ENCODE results near the gene ZFAND2A.
"Not testable (repeated sequence)": the region's sequence is repeated elsewhere in the genome, so short reads cannot be mapped to it uniquely, and the experiment has no call there.

ZFAND2A gene, protein sequence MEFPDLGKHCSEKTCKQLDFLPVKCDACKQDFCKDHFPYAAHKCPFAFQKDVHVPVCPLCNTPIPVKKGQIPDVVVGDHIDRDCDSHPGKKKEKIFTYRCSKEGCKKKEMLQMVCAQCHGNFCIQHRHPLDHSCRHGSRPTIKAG

DNA sequence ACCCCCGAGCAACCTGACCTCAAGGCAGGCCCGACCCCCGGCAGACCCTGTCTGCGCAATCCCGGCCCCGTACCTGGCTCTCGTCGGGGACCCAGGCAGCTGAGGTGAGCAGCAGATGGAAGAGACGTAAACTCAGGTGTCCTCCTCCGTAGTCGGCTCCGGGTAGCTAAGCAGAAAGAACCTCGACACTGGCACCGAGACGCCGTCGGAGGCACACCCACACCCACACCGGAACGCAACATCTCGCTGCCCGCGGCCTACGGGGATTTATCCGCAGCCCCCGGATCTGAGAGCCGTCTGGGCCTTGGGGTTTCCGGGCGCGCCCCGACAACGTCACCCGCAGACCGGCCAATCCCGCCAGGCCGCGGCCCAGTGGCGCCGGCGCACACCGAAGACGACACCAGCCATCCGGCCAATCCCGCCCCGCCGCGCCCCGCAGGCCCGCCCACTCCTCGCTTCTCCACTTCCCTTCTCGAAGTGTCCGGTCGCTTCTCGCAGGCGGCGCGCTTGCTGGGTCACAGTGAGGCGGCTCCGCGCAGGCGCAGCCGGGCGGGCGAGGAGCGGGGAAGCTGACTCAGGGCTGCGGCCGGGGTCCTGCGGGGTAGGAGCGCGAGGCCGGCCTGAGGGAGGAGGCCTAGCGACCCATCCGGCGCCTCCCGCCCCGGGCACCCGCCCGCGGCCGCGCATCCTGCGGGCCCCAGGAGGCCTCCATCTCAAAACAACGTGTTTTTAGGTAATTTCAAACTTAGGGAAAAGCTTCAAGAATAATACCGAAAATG, at the start of gene ZFAND2A:
Gene ZFAND2A (minus strand): TSS at position 306 of the 779 bp plus-strand sequence. CDS start 1,984 bp downstream, outside the sequence.
- H3K9me3 Mint-ChIP-seq = no peaks in the 10 kb centered on the region
- peak; percentile 100 for DNase-seq (ENCODE audit: low spot score)
- H3K4me1 Mint-ChIP-seq (ENCODE audit: low read depth) = peaks cover 19% of the 10 kb centered on the region
- H3K27me3 Mint-ChIP-seq (ENCODE audit: low read depth) = no peaks in the 10 kb centered on the region
- peak within 1 kb of the TSS; percentile 91 for H3K27ac Mint-ChIP-seq
- peaks cover 24% of the 10 kb centered on the region for H3K36me3 Mint-ChIP-seq (ENCODE audit: low read depth)
- H3K4me3 Mint-ChIP-seq = peak within 1 kb of the TSS; percentile 91

DNA sequence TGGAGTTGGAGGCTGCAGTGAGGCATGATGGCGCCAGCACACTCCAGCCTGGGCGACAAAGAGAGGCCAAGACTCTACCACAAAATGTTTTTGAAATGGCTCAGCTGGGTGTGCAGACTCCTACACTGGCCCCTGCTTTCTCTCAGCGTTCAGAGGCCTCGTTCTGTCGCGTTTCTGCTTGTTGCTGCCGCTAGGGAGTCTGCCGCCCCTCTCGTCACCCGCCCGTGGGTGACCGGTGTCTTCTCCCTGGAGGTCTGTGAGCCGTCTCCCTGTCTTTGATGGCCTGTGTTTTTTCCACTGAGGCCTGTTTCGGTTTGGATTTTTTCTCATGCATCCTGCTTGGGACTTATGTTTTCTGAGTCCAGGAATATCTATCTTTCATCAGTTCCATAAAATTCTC, 49.1 kb upstream of the ZFAND2A start:
- no peak for DNase-seq (ENCODE audit: low spot score)
- H3K36me3 Mint-ChIP-seq (ENCODE audit: low read depth) = no peaks in the 10 kb centered on the region
- H3K4me3 Mint-ChIP-seq = no peak overlapping the region
- H3K9me3 Mint-ChIP-seq = no peaks in the 10 kb centered on the region
- H3K4me1 Mint-ChIP-seq (ENCODE audit: low read depth) = no peaks in the 10 kb centered on the region
- peaks cover 18% of the 10 kb centered on the region for H3K27me3 Mint-ChIP-seq (ENCODE audit: low read depth)
- no peak overlapping the region for H3K27ac Mint-ChIP-seq

DNA sequence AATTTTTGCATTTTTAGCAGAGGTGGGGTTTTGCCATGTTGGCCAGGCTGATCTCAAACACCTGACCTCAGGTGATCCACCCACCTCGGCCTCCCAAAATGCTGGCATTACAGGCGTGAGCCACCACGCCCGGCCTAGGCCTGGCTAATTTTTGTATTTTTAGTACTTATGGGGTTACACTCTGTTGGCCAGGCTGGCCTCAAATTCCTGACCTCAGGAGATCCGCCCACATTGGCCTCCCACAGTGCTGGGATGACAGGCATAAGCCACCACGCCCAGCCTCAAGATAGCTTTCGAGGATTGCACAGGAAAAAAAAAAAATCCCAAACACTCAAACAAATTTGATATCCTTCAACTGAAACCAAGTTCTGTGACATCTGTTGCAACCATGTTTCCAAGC, 45.7 kb upstream of the ZFAND2A start:
- not testable (repeated sequence) for H3K27ac Mint-ChIP-seq

DNA sequence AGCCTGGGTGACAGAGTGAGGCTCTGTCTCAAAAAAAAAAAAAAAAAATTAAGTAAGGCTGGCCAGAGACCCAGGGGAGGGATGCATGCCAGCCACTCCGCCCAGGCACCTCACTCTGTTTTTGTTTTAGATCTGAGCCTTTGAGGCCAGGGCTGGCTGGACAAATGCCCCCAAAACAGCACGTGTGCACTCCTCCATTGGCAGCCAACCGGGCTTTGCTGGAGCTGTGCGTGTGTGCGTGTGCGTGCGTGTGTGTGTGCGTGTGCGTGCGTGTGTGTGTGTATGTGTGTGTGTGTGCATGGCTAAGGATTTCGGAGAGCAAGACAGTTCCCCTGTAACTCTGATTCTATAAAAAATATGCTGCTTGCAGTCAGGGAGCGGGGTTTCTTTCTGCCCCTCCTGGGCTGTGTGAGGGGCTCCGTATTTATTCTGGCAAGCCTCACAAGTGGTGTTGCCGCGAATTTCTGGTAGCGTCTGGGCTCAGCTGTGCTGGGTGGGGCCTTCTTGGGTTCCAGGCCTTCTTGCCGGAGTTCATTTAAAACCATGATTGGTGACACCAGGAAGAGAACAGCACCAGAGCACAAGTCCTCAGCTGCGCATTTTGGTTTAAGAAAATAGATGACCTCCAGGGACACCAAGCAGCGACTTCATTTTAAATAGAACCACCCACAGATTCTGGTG, 44.6 kb upstream of the ZFAND2A start:
- no peak overlapping the region for H3K4me3 Mint-ChIP-seq
- H3K36me3 Mint-ChIP-seq (ENCODE audit: low read depth) = no peaks in the 10 kb centered on the region
- no peaks in the 10 kb centered on the region for H3K4me1 Mint-ChIP-seq (ENCODE audit: low read depth)
- no peak overlapping the region for H3K27ac Mint-ChIP-seq
- no peaks in the 10 kb centered on the region for H3K9me3 Mint-ChIP-seq
- H3K27me3 Mint-ChIP-seq (ENCODE audit: low read depth) = peaks cover 6% of the 10 kb centered on the region
- no peak for DNase-seq (ENCODE audit: low spot score)

More for the DNA sequence above, 45.7 kb upstream of the ZFAND2A start:
- not testable (repeated sequence) for H3K36me3 Mint-ChIP-seq (ENCODE audit: low read depth); H3K9me3 Mint-ChIP-seq; H3K4me1 Mint-ChIP-seq (ENCODE audit: low read depth); DNase-seq (ENCODE audit: low spot score); H3K4me3 Mint-ChIP-seq
- H3K27me3 Mint-ChIP-seq (ENCODE audit: low read depth) = peaks cover 14% of the 10 kb centered on the region

DNA sequence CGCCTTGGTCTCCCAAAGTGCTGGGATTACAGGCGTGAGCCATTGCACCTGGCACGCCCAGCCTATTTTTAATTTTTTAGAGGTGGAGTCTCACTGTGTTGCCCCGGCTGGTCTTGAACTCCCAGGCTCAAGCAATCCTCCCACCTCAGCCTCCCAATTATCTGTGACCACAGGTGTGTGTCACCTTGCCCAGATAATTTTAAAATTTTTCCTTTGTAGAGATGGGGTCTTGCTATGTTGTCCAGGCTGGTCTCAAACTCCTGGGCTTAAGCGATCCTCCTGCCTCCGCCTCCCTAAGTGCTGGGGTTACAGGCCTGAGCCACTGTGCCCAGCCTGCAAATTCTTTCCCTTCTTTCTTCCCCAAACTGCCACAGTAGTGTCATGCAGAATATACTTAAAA, 42.9 kb upstream of the ZFAND2A start:
- H3K27me3 Mint-ChIP-seq (ENCODE audit: low read depth); DNase-seq (ENCODE audit: low spot score); H3K36me3 Mint-ChIP-seq (ENCODE audit: low read depth); H3K9me3 Mint-ChIP-seq; H3K4me3 Mint-ChIP-seq; H3K27ac Mint-ChIP-seq; H3K4me1 Mint-ChIP-seq (ENCODE audit: low read depth): not testable (repeated sequence)

DNA sequence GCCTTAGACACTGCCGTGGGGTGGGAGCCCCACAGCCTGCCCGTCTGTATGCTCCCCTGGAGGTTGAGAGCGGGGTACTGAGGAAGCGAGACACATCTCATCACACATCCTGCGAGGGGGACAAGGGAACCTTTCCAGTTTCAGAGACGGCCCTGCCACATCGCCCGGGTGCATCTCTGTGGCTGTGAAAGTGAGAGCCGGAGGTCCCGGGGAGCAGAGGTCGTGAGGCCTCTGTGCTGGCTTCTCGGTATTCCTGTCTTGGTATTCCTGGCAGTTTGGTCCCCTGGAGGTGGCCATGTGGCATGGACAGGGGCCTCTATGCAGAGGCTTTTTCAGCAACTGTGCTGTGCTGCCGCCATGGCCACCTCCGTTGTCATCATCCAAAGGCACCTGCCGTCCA, 41.9 kb upstream of the ZFAND2A start:
- Mint-ChIP-seq H3K9me3 (no peaks in the 10 kb centered on the region), H3K27me3 (ENCODE audit: low read depth) (peaks cover 2% of the 10 kb centered on the region), H3K4me3 (no peak overlapping the region), H3K36me3 (ENCODE audit: low read depth) (no peaks in the 10 kb centered on the region), H3K27ac (no peak overlapping the region), H3K4me1 (ENCODE audit: low read depth) (no peaks in the 10 kb centered on the region)
- DNase-seq (ENCODE audit: low spot score) = no peak

DNA sequence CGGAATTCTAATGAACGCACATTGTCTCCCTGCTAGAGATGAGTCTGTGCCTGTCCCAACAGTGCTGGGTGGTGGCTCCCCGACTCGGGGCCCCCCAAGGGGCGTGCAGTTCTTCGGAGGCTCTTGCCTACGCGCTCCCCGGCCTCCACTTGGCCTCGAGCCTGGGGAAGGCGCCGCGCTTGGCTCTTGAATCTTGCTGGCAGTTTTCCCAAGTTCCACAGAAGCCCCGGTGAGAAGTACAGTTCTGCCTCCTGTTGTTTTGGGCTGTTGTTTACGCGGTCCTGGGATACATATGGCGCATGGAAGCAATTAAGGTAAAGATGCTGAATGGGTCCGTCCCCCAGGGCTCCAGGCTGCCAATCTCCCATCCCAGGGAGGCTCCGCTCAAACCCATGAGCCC, 40.0 kb upstream of the ZFAND2A start:
- Mint-ChIP-seq H3K9me3 (no peaks in the 10 kb centered on the region), H3K4me1 (ENCODE audit: low read depth) (no peaks in the 10 kb centered on the region), H3K27ac (no peak overlapping the region), H3K36me3 (ENCODE audit: low read depth) (no peaks in the 10 kb centered on the region), H3K4me3 (no peak overlapping the region), H3K27me3 (ENCODE audit: low read depth) (peaks cover 4% of the 10 kb centered on the region)
- DNase-seq (ENCODE audit: low spot score) = no peak

DNA sequence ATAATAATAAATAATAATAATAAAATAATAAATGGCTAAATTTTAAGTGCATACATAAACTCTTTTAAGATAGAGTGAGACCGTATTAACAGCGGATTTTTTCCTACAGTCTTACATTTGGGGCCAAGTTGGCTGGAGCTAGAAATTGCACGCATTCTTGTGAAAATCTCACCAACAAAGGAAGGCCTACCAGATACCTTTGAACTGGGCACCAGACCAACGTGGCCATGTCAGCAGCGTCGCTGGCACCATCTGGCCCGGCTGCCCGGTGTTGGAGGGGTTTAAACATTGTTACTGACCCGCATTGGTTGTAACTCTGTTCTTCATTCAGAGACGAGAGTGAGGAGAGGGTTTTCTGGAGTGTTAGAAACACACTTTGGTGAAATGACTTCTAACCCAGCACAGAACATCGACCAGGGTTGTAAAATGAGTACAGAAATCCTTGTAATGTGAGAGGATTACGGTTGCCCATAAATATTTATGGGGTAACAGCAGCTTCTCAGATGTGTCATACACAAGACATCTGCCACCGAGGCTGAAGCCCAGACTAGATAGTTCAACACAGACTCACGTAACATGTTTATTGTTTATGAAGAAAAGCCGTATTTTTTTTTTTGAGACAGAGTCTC, 38.1 kb upstream of the ZFAND2A start:
- peaks cover 3% of the 10 kb centered on the region for H3K27me3 Mint-ChIP-seq (ENCODE audit: low read depth)
- H3K4me3 Mint-ChIP-seq = no peak overlapping the region
- H3K9me3 Mint-ChIP-seq = no peaks in the 10 kb centered on the region
- no peak overlapping the region for H3K27ac Mint-ChIP-seq
- H3K36me3 Mint-ChIP-seq (ENCODE audit: low read depth) = no peaks in the 10 kb centered on the region
- H3K4me1 Mint-ChIP-seq (ENCODE audit: low read depth) = peaks cover 2% of the 10 kb centered on the region
- DNase-seq (ENCODE audit: low spot score) = no peak

DNA sequence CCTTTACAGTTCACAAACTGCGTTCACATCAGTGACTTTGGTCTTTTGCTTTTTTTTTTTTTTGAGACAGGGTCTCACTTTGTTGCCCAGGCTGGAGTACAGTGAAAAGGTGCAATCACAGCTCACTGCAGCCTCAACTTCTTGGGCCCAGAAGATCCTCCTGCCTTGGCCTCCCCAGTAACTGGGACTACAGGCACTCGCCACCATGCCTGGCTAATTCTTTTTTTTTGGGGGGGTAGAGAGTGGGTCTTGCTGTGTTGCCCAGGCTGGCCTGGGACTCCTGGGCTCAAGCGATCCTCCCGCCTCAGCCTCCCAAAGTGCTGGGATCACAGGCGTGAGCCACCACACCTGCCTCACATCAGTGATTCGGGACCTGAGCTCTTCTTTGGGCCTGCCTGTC, 37.0 kb upstream of the ZFAND2A start:
- Mint-ChIP-seq H3K9me3 (peaks cover 5% of the 10 kb centered on the region), H3K4me1 (ENCODE audit: low read depth) (peaks cover 13% of the 10 kb centered on the region), H3K27me3 (ENCODE audit: low read depth) (peaks cover 3% of the 10 kb centered on the region), H3K4me3 (no peak overlapping the region), H3K36me3 (ENCODE audit: low read depth) (peaks cover 6% of the 10 kb centered on the region), H3K27ac (no peak overlapping the region)
- DNase-seq (ENCODE audit: low spot score) = no peak

DNA sequence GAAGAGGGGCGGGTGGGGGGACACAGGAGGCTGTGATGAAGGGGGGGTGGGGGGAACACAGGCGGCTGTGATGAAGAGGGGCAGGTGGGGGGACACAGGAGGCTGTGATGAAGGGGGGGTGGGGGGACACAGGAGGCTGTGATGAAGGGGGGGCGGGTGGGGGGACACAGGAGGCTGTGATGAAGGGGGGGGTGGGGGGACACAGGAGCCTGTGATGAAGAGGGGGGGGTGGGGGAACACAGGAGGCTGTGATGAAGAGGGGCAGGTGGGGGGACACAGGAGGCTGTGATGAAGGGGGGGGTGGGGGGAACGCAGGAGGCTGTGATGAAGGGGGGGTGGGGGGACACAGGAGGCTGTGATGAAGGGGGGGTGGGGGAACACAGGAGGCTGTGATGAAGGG, 36.4 kb upstream of the ZFAND2A start:
- not testable (repeated sequence) for H3K4me3 Mint-ChIP-seq; H3K27me3 Mint-ChIP-seq (ENCODE audit: low read depth); DNase-seq (ENCODE audit: low spot score); H3K36me3 Mint-ChIP-seq (ENCODE audit: low read depth); H3K27ac Mint-ChIP-seq; H3K9me3 Mint-ChIP-seq
- H3K4me1 Mint-ChIP-seq (ENCODE audit: low read depth) = peaks cover 17% of the 10 kb centered on the region

DNA sequence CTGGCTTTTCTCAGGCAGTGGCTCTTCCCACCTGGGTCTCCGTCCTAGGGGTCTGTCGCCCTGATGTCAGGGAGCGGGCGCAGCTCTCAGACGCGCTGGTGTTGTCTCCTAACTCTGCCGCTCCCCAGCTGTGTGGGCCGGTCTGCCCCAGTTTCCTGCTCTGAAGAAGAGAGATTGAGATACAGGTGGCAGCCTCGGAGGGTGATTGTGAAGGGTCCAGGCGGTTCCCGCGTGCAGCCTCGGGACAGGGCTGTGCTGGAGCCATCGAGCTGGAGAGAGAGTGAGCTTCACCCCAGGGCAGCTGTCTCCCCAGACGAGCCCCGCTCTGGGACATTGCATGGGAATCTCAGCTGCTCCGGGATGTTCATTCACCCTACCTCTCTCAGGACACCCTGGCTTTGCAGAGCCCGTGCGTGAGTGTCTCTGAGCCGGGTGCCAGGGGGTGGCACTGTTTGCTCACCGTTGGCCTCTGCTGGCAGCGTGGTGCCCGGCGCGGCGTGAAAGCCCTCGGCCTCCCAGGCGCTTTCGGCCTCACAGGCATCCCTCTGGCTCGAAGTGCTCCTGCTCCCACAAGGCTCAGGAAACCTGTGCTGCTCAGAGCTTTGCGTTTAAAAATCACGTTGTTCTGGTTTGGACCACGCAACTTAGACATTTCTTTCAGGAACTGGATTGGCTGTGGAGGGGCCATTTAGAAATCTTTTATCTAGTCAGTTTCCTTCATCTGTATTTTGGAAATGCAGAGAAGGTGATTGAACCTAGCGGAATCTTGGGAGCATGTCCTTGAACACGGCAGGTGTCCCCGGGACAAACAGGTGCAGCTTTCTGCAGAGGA, 33.8 kb upstream of the ZFAND2A start:
- H3K4me3 Mint-ChIP-seq = no peak overlapping the region
- peaks cover 15% of the 10 kb centered on the region for H3K36me3 Mint-ChIP-seq (ENCODE audit: low read depth)
- H3K27ac Mint-ChIP-seq = peak overlapping the region; percentile 20
- peak; percentile 39 for DNase-seq (ENCODE audit: low spot score)
- H3K9me3 Mint-ChIP-seq = peaks cover 12% of the 10 kb centered on the region
- H3K27me3 Mint-ChIP-seq (ENCODE audit: low read depth) = peaks cover 3% of the 10 kb centered on the region
- H3K4me1 Mint-ChIP-seq (ENCODE audit: low read depth) = peaks cover 21% of the 10 kb centered on the region

DNA sequence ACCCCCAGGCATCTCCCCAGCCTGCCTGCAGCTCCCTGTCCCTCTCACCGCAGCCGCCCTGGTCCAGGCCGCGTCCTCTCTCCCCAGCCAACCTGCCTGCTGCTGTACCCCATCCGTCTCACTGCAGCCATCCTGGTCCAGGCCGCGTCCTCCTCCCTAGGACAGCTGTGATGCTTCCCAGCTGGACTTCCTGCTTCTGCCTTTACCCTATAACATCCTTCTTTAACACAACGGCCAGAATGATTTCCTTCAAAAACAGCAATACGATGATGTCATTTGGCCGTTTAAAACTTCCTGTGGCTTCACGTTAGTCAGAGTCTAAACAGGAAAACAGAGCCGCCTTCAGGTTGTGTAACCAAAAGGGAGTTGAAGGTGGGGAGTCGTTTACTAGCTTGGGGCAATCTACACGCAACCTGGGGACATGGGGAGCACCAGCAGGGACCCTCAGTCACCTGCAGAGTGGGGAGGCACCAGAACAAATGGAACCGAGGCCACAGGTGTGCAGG, 32.2 kb upstream of the ZFAND2A start:
- Mint-ChIP-seq H3K4me3 (peak overlapping the region; percentile 86), H3K9me3 (peaks cover 12% of the 10 kb centered on the region), H3K27me3 (ENCODE audit: low read depth) (peaks cover 3% of the 10 kb centered on the region), H3K36me3 (ENCODE audit: low read depth) (peaks cover 18% of the 10 kb centered on the region), H3K4me1 (ENCODE audit: low read depth) (peaks cover 24% of the 10 kb centered on the region), H3K27ac (peak overlapping the region; percentile 96)
- peak; percentile 34 for DNase-seq (ENCODE audit: low spot score)

DNA sequence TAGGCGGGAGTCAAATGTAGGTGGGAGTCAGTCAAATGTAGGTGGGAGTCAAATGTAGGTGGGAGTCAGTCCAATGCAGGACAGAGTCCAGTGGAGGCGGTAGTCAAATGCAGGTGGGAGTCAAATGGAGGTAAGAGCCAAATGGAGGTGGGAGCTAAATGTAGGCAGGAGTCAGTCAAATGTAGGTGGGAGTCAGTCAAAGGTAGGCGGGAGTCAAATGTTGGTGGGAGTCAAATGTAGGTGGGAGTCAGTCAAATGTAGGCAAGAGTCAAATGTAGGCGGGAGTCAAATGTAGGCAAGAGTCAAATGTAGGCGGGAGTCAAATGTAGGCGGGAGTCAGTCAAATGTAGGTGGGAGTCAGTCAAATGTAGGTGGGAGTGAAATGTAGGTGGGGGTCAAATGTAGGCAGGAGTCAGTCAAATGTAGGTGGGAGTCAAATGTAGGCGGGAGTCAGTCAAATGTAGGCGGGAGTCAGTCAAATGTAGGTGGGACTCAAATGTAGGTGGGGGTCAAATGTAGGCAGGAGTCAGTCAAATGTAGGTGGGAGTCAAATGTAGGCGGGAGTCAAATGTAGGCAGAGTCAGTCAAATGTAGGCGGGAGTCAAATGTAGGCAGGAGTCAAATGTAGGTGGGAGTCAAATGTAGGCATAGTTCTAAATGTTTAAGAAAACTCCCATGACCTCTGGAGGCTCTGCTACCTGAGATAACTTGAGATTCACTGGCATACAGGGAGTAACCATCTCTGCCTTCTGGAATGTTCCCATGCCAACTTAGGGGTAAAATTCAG, 30.2 kb upstream of the ZFAND2A start:
- H3K36me3 Mint-ChIP-seq (ENCODE audit: low read depth) = peaks cover 18% of the 10 kb centered on the region
- H3K27me3 Mint-ChIP-seq (ENCODE audit: low read depth) = peaks cover under 1% of the 10 kb centered on the region
- no peak for DNase-seq (ENCODE audit: low spot score)
- peak overlapping the region; percentile 0 for H3K4me3 Mint-ChIP-seq
- H3K9me3 Mint-ChIP-seq = peaks cover 12% of the 10 kb centered on the region
- H3K27ac Mint-ChIP-seq = peak overlapping the region; percentile 17
- H3K4me1 Mint-ChIP-seq (ENCODE audit: low read depth) = peaks cover 24% of the 10 kb centered on the region
